ENCODE results near the gene CXCR4.

The CXCR4 gene

DNA sequence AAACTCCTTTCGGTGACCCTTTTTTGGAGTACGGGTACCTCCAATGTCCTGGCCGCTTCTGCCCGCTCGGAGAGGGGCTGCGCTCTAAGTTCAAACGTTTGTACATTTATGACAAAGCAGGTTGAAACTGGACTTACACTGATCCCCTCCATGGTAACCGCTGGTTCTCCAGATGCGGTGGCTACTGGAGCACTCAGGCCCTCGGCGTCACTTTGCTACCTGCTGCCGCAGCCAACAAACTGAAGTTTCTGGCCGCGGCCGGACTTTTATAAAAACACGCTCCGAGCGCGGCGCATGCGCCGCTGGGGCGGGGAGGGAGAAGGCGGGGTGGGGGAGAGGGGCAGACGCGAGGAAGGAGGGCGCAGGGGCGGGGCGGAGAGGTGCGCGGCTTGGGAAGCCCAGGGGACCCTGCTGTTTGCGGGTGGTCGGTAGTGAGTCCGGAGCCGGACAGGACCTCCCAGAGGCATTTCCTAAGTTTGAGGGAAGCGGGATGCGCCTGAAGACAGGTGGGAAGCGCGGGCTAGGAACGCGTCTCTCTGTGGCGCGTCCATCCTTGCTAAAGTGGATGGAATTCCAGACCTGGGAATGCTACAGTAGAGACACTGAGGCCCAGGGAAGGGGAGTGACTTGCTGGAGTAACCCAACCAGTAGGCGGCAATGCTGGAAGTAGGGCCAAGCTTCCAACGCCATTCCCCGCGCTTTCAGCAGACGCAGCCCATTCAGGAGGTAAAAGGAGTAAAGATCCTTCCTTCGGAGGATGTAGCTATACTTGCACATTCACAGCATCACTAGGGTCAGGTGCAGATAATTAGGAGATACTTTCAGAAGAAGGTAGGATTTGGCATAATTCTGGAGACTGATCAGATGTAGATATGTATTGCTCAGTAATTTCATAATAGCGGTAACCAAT lies at the start of gene CXCR4:
Gene CXCR4 (minus strand): TSS at position 241 of the 910 bp plus-strand sequence. CDS start 89 bp downstream, at position 152.
- DNase-seq (ENCODE audit: low read depth) = no peak

GRCh38 chr2:136164280-136164776 lies 46.4 kb upstream of the CXCR4 start:
- no peak for DNase-seq (ENCODE audit: low read depth)

DNA sequence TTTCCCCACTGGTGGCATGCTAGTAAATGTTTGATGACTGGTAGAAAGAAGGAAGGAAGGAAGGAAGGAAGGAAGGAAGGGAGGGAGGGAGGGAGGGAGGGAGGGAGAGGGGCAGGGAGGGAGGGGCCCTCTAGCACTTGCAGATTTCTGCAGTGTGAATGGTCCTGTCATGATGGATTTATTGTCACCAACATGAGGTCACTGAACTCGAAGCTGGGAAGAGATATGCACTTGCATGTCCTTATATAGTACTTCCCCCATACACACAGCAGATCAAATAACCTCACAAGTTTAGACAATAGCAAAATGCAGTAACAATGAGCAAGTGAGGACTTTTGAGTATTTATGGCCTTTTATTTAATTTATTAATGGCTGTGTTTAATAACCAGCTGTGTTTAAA lies 44.5 kb upstream of the CXCR4 start:
- DNase-seq (ENCODE audit: low read depth) = no peak

- no peak for DNase-seq (ENCODE audit: low read depth)
Measured at GRCh38 chr2:136156411-136156810, 38.5 kb upstream of the CXCR4 start.

- DNase-seq (ENCODE audit: low read depth) = no peak
Measured at GRCh38 chr2:136154384-136154783, 36.4 kb upstream of the CXCR4 start.

DNA sequence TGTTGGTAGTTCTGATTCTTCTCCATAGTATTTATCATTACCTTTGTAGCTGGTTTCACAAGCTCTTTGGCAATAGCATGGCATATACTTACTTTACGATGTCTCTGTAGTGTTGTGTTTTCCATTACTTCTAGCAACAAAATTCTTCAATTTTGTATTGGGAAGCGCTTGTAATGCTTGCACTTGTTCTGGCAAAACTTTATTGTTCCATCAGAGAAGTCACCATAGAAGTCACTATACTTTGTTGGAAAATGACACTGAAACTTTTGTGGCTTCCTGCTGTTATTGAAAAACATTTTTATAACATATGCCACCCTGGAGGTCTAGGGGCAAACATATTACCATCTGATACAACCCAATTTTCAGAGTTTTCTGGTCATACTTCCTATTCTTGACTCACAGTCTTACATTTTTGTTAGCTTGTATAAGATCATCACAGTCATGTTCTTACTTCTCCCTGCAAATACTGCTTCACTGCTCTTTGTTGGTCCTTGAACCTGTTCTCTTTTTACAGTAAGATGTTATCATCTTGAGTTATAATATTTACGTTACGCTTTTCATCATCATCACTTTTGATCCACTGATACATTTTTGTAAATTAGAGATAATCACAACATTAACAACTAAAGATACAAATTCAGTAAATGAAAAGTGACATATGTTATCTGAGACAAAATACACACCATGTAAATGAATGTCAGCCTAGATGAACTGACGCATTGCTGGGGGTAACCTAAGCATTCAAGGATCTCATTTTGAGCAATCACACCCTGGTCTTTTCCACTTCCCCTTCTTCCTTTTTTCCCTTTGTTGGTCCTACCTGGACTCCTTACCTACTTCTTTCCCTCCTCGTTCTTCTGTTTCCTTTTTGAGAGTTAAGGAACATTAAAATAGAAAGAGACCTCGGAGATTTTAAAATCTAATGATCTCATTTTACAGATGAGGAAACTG lies 33.3 kb upstream of the CXCR4 start:
- no peak for DNase-seq (ENCODE audit: low read depth)

DNA sequence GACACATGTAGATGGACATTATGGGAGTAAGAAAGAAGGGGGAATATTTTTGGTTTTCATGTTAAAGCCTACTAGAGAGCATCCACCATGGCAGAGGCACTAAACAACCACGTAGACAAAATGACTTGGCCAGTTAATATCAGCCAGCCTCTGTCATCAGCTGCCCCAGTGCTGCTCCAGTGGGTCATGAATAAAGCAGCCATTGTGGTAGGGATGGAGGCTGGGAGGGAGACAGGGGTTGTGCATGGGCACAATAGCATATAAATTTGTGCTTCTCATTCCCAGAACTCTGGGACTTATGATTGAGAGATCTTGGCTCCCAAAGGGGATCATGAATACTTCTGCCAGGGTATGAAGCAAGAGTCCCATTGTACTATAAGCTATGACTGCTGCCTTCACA lies 31.1 kb upstream of the CXCR4 start:
- no peak for DNase-seq (ENCODE audit: low read depth)

- no peak for DNase-seq (ENCODE audit: low read depth)
Measured at GRCh38 chr2:136146564-136146963, 28.6 kb upstream of the CXCR4 start.

DNA sequence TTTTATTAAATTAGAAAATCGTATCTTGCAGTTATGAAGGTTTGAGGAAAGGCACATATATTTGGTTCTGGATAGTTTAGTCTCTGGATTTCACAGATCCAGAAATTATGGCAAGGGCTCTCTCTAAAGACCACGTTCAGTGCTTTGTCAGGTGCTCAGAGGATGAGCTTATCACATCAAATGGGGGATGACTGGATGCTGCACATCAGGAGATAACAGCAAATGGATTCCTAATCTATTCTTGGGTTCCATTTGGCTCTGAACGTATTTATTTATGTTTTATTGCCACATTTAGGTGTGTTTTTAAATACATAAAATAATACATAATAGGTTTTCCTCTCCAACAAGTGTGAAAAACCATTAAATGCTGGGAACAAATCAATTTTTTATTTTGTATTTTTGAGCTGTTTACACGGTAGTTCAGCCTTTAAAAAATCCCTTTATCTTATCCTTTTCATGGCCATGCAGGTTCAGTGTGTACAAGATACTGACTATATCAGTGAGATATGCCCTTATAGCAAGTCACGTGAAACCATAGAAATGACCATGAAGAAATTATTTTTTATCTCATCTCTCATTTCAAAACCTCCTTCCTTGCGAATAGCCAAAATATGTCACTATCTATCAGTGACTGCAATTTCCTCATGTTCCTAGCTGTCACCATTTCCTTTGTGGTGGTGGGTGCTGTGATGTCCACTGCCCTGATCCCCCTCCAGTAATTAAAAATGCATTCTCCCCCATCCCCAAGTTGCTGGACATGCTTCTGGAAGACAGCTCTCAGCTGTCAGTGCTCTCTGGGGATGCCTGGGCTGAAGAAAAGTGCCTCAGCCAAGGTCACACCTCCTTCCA lies 25.9 kb upstream of the CXCR4 start:
- DNase-seq (ENCODE audit: low read depth) = no peak

DNA sequence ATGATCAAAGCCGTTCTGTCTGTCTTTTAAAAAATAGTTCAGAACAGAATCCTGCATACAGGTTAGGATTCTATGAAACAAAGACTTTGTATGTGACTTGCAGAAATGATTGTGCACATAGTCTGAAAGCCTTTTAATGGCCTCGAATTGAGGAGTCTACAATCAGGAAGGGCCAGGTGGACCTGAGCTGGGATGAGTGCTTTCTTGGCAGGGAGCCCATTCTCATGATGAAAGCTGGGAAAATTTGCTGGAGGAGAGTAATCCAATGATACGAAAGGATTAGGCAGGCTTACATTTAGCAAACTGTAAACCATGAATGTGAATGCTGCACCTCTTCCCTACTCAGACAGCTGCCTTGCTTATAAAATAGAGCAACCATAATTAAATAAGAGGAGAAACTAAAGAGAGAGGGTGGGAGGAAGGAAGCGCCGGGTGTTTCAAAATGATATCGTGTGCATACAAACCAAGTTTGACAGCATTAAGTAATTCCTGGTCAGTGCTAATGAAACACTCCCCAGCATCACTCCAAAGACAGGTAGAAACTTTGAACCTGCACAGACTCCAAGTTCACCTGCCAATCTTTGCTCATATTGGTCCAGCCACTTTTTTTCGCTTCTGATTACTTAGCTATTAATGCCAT lies 23.7 kb upstream of the CXCR4 start:
- no peak for DNase-seq (ENCODE audit: low read depth)

GRCh38 chr2:136139631-136140030 lies 21.7 kb upstream of the CXCR4 start:
- no peak for DNase-seq (ENCODE audit: low read depth)

DNA sequence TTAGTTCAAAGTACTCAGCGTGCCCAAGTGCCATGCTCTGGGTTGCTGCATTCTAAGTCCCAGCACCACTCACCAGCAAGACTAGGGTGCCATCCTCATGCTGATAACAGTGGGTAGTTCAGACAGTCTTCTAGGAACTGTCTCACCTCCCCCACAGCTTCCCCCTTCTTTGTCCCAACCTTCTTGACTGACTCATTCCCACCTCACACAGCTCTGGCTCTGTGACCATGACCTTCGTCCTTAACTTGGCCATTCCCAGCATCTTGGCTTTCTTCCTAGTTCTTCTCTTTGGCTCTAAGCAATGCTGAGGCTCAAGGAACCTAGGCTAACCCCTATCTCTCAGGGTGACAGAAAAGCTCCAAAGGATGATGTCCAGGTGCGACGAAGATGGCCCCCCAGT lies 20.0 kb upstream of the CXCR4 start:
- no peak for DNase-seq (ENCODE audit: low read depth)

- no peak for DNase-seq (ENCODE audit: low read depth)
Measured at GRCh38 chr2:136136931-136137330, 19.0 kb upstream of the CXCR4 start.

GRCh38 chr2:136135921-136136906 lies 18.3 kb upstream of the CXCR4 start:
- no peak for DNase-seq (ENCODE audit: low read depth)

DNA sequence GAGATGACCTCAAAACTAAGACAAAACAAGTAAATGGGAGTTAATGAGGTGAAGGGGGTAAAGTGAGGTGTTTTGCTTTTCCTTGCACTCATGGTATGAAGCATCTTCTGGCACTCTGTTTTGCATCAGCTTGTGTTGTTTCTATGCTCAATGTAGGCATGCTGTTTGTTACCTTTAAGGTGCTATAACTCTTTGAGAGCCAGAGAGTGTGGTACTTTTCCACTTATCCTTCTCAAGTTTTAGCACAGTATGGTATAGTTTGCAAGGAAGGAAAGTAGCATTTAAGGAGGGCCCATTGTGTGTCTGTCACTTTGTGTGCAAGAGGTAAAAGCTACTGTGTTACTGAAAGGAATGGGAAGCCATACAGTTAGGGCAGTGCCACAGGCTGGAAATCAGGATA lies 17.5 kb upstream of the CXCR4 start:
- no peak for DNase-seq (ENCODE audit: low read depth)

DNA sequence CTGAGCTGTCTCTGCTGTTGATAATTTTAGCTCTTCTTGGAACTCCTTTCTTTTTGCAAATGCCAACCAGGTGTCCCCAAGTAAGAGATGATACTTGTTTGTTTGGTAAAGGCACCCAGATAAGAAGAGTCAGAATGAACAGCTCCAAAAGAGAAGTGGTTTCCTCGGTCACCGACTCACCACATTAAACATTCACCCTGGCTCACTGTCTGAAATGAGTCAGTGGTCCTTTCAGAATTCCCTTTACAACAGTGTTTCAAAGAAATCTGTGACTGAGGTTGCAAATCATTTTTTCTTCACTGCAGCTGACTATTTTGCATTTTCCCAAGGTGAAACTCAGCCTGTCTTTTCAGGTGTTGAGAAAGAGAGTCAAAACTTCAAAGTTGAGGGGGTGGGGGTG lies 16.2 kb upstream of the CXCR4 start:
- DNase-seq (ENCODE audit: low read depth) = no peak

- no peak for DNase-seq (ENCODE audit: low read depth)
Measured at GRCh38 chr2:136133586-136133985, 15.6 kb upstream of the CXCR4 start.

DNA sequence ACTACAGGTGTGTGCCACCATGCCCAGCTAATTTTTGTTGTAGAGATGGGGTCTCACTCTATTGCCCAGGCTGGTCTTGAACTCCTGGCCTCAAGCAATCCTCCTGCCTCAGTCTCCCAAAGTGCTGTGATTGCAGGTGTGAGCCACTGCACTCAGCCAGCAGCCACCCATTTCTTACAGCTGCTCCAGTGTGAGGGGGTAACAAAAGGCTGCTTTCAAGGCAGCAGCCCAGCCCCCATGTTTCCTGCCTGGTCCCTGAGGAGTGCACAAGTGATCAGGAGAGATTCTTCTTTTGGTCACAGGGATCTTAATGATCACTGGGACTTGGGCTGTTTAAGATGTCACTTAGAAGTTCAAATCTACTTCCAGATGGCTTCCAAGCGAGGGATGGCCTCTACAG lies 15.2 kb upstream of the CXCR4 start:
- no peak for DNase-seq (ENCODE audit: low read depth)

GRCh38 chr2:136132825-136133155 lies 14.8 kb upstream of the CXCR4 start:
- DNase-seq (ENCODE audit: low read depth) = no peak

Measured in stromal cell of bone marrow (primary cell).